MM.1S (cell line): Measurements from ENCODE around the gene SFMBT2.

ENCODE experiments used
- CTCF ChIP-seq: fragments of 300-600 bp; sonication (generic); IDR thresholded peaks from 2 replicates; pipeline ENCODE4 v1.5.1; 2016; ENCODE audit warnings: antibody characterized with exemption, low read length, mixed read lengths
- EZH2 ChIP-seq: fragments of 300-600 bp; sonication (generic); optimal IDR thresholded peaks from 2 replicates; pipeline ENCODE3; 2017; ENCODE audit warnings: low read depth, mild to moderate bottlenecking, antibody characterized with exemption, low read length, mixed read lengths
- EZH2phosphoT487 ChIP-seq: fragments of 300-600 bp; sonication (generic); IDR thresholded peaks from 2 replicates; pipeline ENCODE4 v1.6.1; 2018; ENCODE audit warnings: antibody characterized with exemption, low read length

- TF ChIP-seq EZH2 (no peak), CTCF (no peak), EZH2phosphoT487 (no peak)
Measured at GRCh38 chr10:7414766-7415165, 3.9 kb upstream of the SFMBT2 start.
